SK-N-SH (cell line): ENCODE results near the gene CDKL5. TPM values are rescaled to one million over a fixed set of nuclear protein-coding genes. Genes with fewer than 3 reads are reported as not detected.

Experiments used
- CTCF ChIA-PET: fragments of 300-600, 350-600 bp; formaldehyde crosslinking; extraction: SDS; loops from one replicate; lab custom pipeline; 2021; lab: Yijun Ruan, JAX
- POLR2A ChIA-PET: fragments of 350-600 bp; sonication (Branson Sonifier 250); formaldehyde crosslinking; extraction: SDS; loops from one replicate; lab custom pipeline; 2020; ENCODE audit warnings: antibody characterized with exemption, inconsistent platforms; lab: Yijun Ruan, JAX
- DNase-seq: peaks from one replicate; pipeline ENCODE4 v3.0.0; 2012
- H2AFZ ChIP-seq: fragments of 200-600 bp; sonication (generic); 2 replicates; pipeline ENCODE4 v1.8.1; 2016; ENCODE audit warnings: antibody characterized with exemption, mild to moderate bottlenecking, low read depth
- H3F3A ChIP-seq: fragments of 200-600 bp; sonication (generic); replicated peaks from 2 replicates; pipeline ENCODE3; 2016; ENCODE audit warnings: antibody characterized with exemption, mild to moderate bottlenecking; ENCODE audit not compliant: insufficient read depth
- H3K27ac ChIP-seq, 2 experiments: fragments of 200-500 bp in 1 of 2; fragments of 200-600 bp in 1 of 2; sonication (Bioruptor generic) in 1 of 2; sonication (generic), shearing (Covaris generic) in 1 of 2; 2 replicates each; pipeline versions ENCODE4 v1.5.1 to v1.6.1; 2014 to 2016; ENCODE audit warnings: low read depth in 2 of 2, inconsistent platforms in 1 of 2, low read length in 1 of 2, mild to moderate bottlenecking in 1 of 2, mixed read lengths in 1 of 2
- H3K27me3 ChIP-seq: fragments of 200-600 bp; sonication (generic), shearing (Covaris generic); 2 replicates; pipeline ENCODE4 v1.6.1; 2016; ENCODE audit warnings: mixed run types; ENCODE audit not compliant: insufficient read depth
- H3K36me3 ChIP-seq, 2 experiments: fragments of 200-500 bp in 1 of 2; fragments of 200-600 bp in 1 of 2; sonication (Bioruptor generic) in 1 of 2; sonication (generic) in 1 of 2; replicated peaks in 1 of 2; 2 replicates each; pipeline versions ENCODE3 to v1.5.1; 2014 to 2016; ENCODE audit warnings: low read length in 1 of 2, mild to moderate bottlenecking in 1 of 2; ENCODE audit not compliant: insufficient read depth in 2 of 2, control insufficient read depth in 1 of 2
- H3K4me1 ChIP-seq, 2 experiments: fragments of 200-500 bp in 1 of 2; fragments of 200-600 bp in 1 of 2; sonication (Bioruptor generic) in 1 of 2; sonication (generic), shearing (Covaris generic) in 1 of 2; 2 replicates each; pipeline versions ENCODE4 v1.5.1 to v1.6.1; 2014 to 2016; ENCODE audit warnings: low read depth in 1 of 2, low read length in 1 of 2, mixed run types in 1 of 2; ENCODE audit not compliant: insufficient read depth in 2 of 2, control insufficient read depth in 1 of 2
- H3K4me2 ChIP-seq: fragments of 200-600 bp; sonication (generic), shearing (Covaris generic); 2 replicates; pipeline ENCODE4 v1.6.1; 2017; ENCODE audit warnings: mixed run types
- H3K4me3 ChIP-seq, 2 experiments: fragments of 200-500 bp in 1 of 2; fragments of 200-600 bp in 1 of 2; sonication (Bioruptor generic) in 1 of 2; sonication (generic), shearing (Covaris generic) in 1 of 2; 2 replicates each; pipeline versions ENCODE4 v1.5.1 to v1.8.1; 2014 to 2016; ENCODE audit warnings: low read depth in 2 of 2, inconsistent platforms in 1 of 2, low read length in 1 of 2, mild to moderate bottlenecking in 1 of 2, mixed read lengths in 1 of 2, moderate library complexity in 1 of 2
- H3K79me2 ChIP-seq: fragments of 200-600 bp; sonication (generic); 2 replicates; pipeline ENCODE4 v1.8.1; 2017; ENCODE audit warnings: mild to moderate bottlenecking; ENCODE audit not compliant: insufficient read depth
- H3K9ac ChIP-seq: fragments of 200-600 bp; sonication (generic); 2 replicates; pipeline ENCODE4 v1.6.1; 2017; ENCODE audit warnings: mixed run types
- H3K9me2 ChIP-seq: fragments of 200-600 bp; sonication (generic); 2 replicates; pipeline ENCODE4 v1.6.1; 2017; ENCODE audit warnings: mixed run types
- H3K9me3 ChIP-seq: fragments of 200-600 bp; sonication (generic); 2 replicates; pipeline ENCODE4 v1.6.1; 2017; ENCODE audit warnings: mixed run types, mild to moderate bottlenecking, moderate library complexity
- H4K20me1 ChIP-seq: fragments of 200-600 bp; sonication (generic); 2 replicates; pipeline ENCODE4 v1.6.1; 2017; ENCODE audit warnings: mild to moderate bottlenecking, mixed run types; ENCODE audit not compliant: insufficient read depth
- ELF1 ChIP-seq: IDR thresholded peaks from 2 replicates; pipeline ENCODE4 v1.4.0; 2012
- EZH2phosphoT487 ChIP-seq: fragments of 200-600 bp; sonication (generic); IDR thresholded peaks from 2 replicates; pipeline ENCODE4 v1.6.1; 2017; ENCODE audit warnings: low read depth, mixed run types, mild to moderate bottlenecking, antibody characterized with exemption, moderate library complexity, borderline replicate concordance
- FOSL2 ChIP-seq: IDR thresholded peaks from 2 replicates; pipeline ENCODE4 v1.4.0; 2012; ENCODE audit warnings: low read depth, mild to moderate bottlenecking, moderate library complexity, borderline replicate concordance
- GATA2 ChIP-seq: sonication (generic); formaldehyde crosslinking; IDR thresholded peaks from 2 replicates; pipeline ENCODE4 v1.5.0; 2020; ENCODE audit warnings: mild to moderate bottlenecking, missing genetic modification reagents
- MEF2A ChIP-seq: IDR thresholded peaks from 2 replicates; pipeline ENCODE4 v1.4.0; 2012; ENCODE audit warnings: low read depth, borderline replicate concordance
- NFIC ChIP-seq: IDR thresholded peaks from 2 replicates; pipeline ENCODE4 v1.4.0; 2012; ENCODE audit warnings: borderline replicate concordance
- NRF1 ChIP-seq: IDR thresholded peaks from 2 replicates; pipeline ENCODE4 v1.6.1; 2012; ENCODE audit warnings: low read depth, mild to moderate bottlenecking, low read length
- POLR2AphosphoS5 ChIP-seq: IDR thresholded peaks from 2 replicates; pipeline ENCODE4 v1.6.1; 2012; ENCODE audit warnings: low read depth, low read length
- RFX5 ChIP-seq: IDR thresholded peaks from 2 replicates; pipeline ENCODE4 v1.6.1; 2012; ENCODE audit warnings: mild to moderate bottlenecking, improper control_type of control experiment, low read length
- RXRA ChIP-seq: IDR thresholded peaks from 2 replicates; pipeline ENCODE4 v1.4.0; 2012; ENCODE audit warnings: low read depth, mild to moderate bottlenecking, borderline replicate concordance
- SIN3A ChIP-seq: IDR thresholded peaks from 2 replicates; pipeline ENCODE4 v1.6.1; 2012; ENCODE audit warnings: low read depth, mild to moderate bottlenecking, low read length, moderate library complexity, borderline replicate concordance
- SMC3 ChIP-seq: IDR thresholded peaks from 2 replicates; pipeline ENCODE4 v1.6.1; 2012; ENCODE audit warnings: low read depth, low read length, improper control_type of control experiment
- TAF1 ChIP-seq: IDR thresholded peaks from 2 replicates; pipeline ENCODE4 v1.6.1; 2012; ENCODE audit warnings: low read depth, mild to moderate bottlenecking, low read length, moderate library complexity, borderline replicate concordance
- TCF12 ChIP-seq: IDR thresholded peaks from 2 replicates; pipeline ENCODE4 v1.4.0; 2012
- TEAD4 ChIP-seq: IDR thresholded peaks from 2 replicates; pipeline ENCODE4 v1.4.0; 2012; ENCODE audit warnings: mild to moderate bottlenecking, borderline replicate concordance; ENCODE audit not compliant: insufficient read depth
- WGBS: methylation state at CpG from one replicate; pipeline ENCODE4 v1.1.6; 2017; ENCODE audit warnings: low lambda C conversion rate; 5-methylcytosine and 5-hydroxymethylcytosine counted together
- polyA plus RNA-seq, 3 experiments: library from polyadenylated mRNA; depleted of rRNA; stranded (reverse); fragments of >200 nt; gene quantifications; 2 replicates each; pipeline ENCODE4 v1.2.3, GENCODE V29; 2012
- TF ChIP-seq, protein P1 (sequence below): IDR thresholded peaks from 2 replicates; pipeline ENCODE4 v1.4.0; 2012; ENCODE audit warnings: low read depth, borderline replicate concordance
- TF ChIP-seq, protein P2 (sequence below): IDR thresholded peaks from 2 replicates; pipeline ENCODE4; 2012

Gene CDKL5
- polyA plus RNA-seq, 1 of the 3 experiments (the other 2 are of a cell fraction) = 1.3 TPM

DNA sequence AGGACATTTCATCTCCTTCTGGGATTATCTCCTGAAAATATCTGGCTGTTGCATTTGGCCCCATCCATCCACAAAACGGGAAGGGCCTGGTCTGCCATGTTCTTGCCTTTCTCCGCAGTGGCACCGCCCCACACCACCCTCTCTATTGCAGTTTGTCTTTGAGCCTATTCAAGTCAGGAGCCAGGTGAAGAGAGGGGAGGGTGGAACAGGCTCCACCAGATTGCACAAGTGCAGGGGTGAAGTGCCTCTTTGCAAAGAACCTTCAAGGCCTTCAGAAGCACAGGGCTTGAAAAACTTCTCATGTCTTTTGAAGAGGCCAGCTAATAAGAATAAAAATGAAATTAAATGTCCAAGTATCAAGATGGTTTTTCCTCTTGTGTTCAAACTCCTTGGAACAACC, 217.8 kb downstream of the CDKL5 start:
- POLR2A ChIA-PET = no interaction called here
- H2AFZ ChIP-seq = no peak overlapping the region
- no peaks in the 10 kb centered on the region for H4K20me1 ChIP-seq
- TF ChIP-seq MEF2A (no peak), FOSL2 (no peak), TAF1 (no peak), ELF1 (no peak), TEAD4 (no peak), TCF12 (no peak), EZH2phosphoT487 (no peak), RXRA (no peak), NFIC (no peak), GATA2 (CRISPR knock-in tag) (no peak)
- TF ChIP-seq, protein P1, sequence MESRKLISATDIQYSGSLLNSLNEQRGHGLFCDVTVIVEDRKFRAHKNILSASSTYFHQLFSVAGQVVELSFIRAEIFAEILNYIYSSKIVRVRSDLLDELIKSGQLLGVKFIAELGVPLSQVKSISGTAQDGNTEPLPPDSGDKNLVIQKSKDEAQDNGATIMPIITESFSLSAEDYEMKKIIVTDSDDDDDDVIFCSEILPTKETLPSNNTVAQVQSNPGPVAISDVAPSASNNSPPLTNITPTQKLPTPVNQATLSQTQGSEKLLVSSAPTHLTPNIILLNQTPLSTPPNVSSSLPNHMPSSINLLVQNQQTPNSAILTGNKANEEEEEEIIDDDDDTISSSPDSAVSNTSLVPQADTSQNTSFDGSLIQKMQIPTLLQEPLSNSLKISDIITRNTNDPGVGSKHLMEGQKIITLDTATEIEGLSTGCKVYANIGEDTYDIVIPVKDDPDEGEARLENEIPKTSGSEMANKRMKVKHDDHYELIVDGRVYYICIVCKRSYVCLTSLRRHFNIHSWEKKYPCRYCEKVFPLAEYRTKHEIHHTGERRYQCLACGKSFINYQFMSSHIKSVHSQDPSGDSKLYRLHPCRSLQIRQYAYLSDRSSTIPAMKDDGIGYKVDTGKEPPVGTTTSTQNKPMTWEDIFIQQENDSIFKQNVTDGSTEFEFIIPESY = no peak
- TF ChIP-seq, all 33 proteins: peak for 0
- CTCF ChIA-PET = no interaction called here
- peaks cover 0 to 7% of the 10 kb centered on the region in 2 experiments; a peak in 1 of 4 replicates for H3K4me1 ChIP-seq
- H3K9me2 ChIP-seq = no peaks in the 10 kb centered on the region
- H3K4me3 ChIP-seq = no peak overlapping the region
- H3K27me3 ChIP-seq = no peaks in the 10 kb centered on the region
- 68% methylated on average over 3 of the region's 3 CpGs for WGBS
- H3K27ac ChIP-seq = no peak overlapping the region
- H3K9me3 ChIP-seq = no peaks in the 10 kb centered on the region
- H3K79me2 ChIP-seq = no peaks in the 10 kb centered on the region
- no peaks in the 10 kb centered on the region for H3F3A ChIP-seq
- no peak overlapping the region for H3K9ac ChIP-seq
- H3K4me2 ChIP-seq = no peak overlapping the region
- no peak for DNase-seq
- H3K36me3 ChIP-seq = peaks cover 0 to 2% of the 10 kb centered on the region in 2 experiments

DNA sequence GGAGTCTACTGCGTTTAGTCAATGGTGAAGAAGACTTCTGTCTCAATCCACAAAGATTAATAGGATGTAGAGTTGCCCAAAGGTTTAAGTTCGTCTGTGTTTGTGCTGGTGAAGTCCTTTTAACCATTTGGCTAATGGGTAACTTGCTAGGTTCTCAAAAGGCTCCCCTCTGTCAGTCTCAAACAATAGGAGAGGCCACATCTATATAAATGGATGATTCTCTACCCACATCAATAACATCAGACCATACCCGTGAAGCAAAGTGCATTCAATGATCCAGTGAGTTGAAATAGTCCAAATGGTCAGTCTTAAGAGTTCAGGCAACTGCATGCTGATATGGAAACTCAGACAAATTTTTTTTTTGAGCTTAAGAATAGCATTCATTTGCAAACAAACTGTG, 218.4 kb downstream of the CDKL5 start:
- Histone ChIP-seq H2AFZ (no peak overlapping the region), H3K9ac (no peak overlapping the region), H3K9me2 (no peaks in the 10 kb centered on the region), H3K36me3 (no peaks in the 10 kb centered on the region), H3K4me2 (no peak overlapping the region), H3F3A (no peaks in the 10 kb centered on the region), H3K27me3 (no peaks in the 10 kb centered on the region), H3K79me2 (no peaks in the 10 kb centered on the region), H4K20me1 (no peaks in the 10 kb centered on the region), H3K4me1 (peaks cover 0 to 7% of the 10 kb centered on the region in 2 experiments; a peak in 1 of 4 replicates), H3K4me3 (no peak overlapping the region), H3K9me3 (no peaks in the 10 kb centered on the region), H3K27ac (no peak overlapping the region)
- DNase-seq = no peak
- WGBS = 21% methylated on average over 3 of the region's 3 CpGs
- ChIA-PET POLR2A (no interaction called here), CTCF (no interaction called here)
- TF ChIP-seq SMC3 = no peak

DNA sequence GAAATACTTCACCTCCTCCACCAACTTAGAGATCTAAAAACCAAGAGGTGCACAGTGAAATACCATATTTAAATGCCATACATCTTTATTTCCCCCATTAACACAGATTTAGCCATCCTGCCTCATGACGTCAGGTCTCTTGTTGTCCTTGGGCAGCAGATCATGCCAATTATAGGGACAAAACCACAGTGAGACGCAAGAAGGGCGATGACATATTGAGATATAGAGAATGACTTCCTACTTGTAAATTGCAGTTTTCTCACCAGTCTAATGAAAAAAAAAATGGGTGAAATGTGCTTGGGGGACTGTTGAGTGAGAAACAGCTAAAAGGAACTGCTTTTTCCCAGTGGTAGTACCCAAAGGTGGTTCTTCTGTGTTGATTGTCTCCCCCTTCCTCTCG, 222.2 kb downstream of the CDKL5 start:
- Histone ChIP-seq H3K9me2 (no peaks in the 10 kb centered on the region), H2AFZ (no peak overlapping the region), H3K9ac (no peak overlapping the region), H3K27ac (no peak overlapping the region), H3K4me1 (peaks cover 0 to 25% of the 10 kb centered on the region in 2 experiments; a peak in 1 of 4 replicates), H3K4me3 (no peak overlapping the region), H3K9me3 (no peaks in the 10 kb centered on the region), H4K20me1 (no peaks in the 10 kb centered on the region), H3F3A (no peaks in the 10 kb centered on the region), H3K79me2 (no peaks in the 10 kb centered on the region), H3K4me2 (no peak overlapping the region), H3K27me3 (no peaks in the 10 kb centered on the region; the same call in 1 of the 2 replicates), H3K36me3 (no peaks in the 10 kb centered on the region)
- 69% methylated on average over 4 of the region's 4 CpGs for WGBS
- DNase-seq = no peak
- TF ChIP-seq EZH2phosphoT487 = no peak
- TF ChIP-seq ELF1 = no peak
- TF ChIP-seq TAF1 = no peak
- no peak for TF ChIP-seq TCF12
- TF ChIP-seq POLR2AphosphoS5 = no peak
- TF ChIP-seq, protein P2, sequence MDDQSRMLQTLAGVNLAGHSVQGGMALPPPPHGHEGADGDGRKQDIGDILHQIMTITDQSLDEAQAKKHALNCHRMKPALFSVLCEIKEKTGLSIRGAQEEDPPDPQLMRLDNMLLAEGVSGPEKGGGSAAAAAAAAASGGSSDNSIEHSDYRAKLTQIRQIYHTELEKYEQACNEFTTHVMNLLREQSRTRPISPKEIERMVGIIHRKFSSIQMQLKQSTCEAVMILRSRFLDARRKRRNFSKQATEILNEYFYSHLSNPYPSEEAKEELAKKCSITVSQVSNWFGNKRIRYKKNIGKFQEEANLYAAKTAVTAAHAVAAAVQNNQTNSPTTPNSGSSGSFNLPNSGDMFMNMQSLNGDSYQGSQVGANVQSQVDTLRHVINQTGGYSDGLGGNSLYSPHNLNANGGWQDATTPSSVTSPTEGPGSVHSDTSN = no peak
- no peak for TF ChIP-seq NRF1
- no peak for TF ChIP-seq SIN3A
- no peak for TF ChIP-seq RFX5
- ChIA-PET CTCF (no interaction called here), POLR2A (no interaction called here)
